NOMO-1 (cell line): ENCODE results near the gene ADCY10.
A peak's percentile ranks its signal among the peaks of the same experiment; 100 is the strongest.
"Not testable (repeated sequence)": the region's sequence is repeated elsewhere in the genome, so short reads cannot be mapped to it uniquely, and the experiment has no call there.

Experiments
- DNase-seq, 2 experiments: peaks; one replicate each; lab custom pipeline; 2025; ENCODE audit not compliant: unreplicated experiment in 2 of 2; lab: John Stamatoyannopoulos, UW

ADCY10 gene

DNA sequence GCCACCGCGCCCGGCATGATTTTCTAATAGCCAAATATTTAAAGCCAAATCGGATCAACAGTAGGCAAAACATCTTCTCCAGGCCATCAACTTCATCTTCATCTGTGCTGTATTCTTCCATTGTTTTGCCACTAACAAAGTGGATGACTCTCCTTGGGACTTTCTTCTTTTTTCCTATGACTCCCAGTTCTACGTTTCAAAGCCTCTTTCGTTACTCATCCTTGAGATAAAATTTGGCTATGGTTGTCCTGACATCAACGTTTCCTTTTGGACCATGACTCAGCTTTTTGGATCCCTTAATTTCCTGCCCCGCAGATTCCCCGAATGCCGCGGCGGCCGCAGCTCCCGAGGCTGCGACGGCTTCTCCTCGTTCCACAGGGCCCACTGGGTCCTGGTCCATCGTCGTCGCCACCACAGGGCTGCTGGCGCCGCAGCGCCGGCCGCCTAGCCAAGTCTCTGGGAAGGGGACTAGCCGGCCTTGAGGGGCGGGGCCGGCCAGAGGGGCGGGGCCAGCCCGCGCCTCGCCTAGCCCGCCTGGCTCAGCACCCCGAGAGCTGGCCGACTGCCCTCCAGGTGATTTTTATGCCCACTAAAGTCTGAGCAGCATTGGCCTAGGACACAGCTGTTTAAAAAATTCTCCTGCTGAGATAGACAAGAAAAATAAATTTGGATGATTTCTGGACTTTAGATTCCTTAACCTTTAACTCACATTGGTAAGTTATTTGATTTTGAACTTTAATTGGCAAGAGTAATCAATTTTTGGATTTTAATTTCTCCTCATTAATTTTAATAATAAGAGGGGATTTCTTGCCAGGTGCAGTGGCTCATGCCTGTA lies 93.9 kb downstream of the ADCY10 start:
- peak; percentile 21 to 42 for DNase-seq

DNA sequence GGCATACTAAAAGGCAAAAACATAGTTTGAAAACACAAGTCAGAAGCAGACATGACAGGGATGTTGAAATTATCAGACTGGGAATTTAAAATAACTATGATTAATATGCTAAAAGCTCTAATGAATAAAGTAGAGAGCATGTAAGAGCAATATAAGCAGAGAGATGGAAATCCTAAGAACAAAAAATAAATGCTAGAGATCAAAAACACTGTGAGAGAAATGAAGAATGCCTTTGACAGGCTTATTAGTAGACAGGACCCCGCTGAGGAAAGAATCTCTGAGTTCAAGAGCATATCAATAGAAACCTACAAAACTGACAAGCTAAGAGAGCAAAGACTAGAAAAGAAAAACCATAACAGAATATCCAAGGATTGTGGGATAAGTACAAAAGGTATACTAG lies 98.3 kb downstream of the ADCY10 start:
- DNase-seq, result no peak

DNA sequence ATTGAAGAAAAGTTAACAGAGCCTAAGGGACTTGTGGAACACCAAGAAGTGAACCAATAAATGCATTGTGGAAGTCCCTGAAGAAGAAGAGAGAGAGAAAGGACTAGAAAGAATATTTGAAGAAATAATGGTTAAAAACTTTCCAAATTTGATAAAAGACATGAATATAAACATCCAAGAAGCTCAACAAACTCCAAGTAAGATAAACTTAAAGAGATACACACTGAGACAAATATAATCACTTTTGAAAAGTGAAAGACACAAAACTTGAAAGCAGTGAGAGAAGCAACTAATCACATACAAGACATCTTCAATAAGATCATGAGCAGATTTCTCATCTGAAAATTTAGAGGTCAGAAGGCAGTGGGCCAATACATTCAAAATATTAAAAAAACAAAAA lies 101.0 kb downstream of the ADCY10 start:
- DNase-seq, result no peak

DNA sequence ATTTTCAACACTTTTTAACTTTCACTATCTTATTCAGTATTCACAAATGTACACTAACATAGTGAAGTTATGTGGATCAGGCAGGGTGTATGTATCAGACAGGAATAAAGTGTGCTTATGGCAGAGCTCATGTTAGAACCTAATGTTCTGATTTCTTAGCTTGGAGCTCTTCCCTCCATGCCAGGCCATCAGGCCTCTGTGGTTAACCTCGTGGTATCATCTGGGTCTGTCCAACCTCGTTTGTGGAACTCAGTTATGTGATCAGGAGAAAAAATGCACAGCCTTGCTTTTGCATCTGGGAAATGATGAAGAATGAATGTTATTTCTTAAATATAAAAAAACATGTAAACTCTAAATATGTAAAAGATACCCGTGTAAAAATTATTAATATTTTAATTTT lies 105.2 kb downstream of the ADCY10 start:
- DNase-seq, result no peak

DNA sequence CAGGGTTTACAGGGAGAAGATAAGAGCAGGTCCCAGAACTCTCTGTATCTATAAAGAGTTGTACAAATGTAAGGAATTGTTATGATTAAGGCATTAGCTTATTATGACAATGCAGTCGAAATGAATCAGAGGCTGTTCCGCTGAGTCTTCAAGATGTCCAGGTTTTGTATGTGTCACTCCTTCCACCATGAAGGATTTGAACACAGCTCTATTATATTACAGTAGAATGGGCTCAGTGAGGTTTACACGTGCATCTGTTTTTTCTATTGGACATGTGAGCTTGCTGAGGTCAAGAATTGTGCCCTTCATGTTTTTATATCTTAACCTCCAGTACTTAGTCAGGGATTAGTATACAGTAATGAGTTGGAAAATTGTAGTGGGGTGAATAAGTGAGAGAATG lies 105.8 kb downstream of the ADCY10 start:
- no peak for DNase-seq

DNA sequence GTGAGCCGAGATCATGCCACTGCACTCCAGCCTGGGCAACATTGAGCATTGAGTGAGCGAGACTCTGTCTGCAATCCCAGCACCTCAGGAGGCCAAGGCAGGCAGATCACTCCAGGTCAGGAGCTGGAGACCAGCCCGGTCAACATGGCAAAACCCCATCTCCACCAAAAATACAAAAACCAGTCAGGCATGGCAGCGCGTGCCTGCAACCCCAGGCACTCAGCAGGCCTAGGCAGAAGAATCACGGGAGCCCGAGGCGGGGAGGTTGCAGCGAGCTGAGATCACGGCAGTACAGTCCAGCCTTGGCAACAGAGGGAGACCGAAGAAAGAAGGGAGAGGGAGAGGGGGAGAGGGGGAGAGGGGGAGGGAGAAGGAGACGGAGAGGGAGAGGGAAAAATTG lies 107.3 kb downstream of the ADCY10 start:
- not testable (repeated sequence) for DNase-seq

DNA sequence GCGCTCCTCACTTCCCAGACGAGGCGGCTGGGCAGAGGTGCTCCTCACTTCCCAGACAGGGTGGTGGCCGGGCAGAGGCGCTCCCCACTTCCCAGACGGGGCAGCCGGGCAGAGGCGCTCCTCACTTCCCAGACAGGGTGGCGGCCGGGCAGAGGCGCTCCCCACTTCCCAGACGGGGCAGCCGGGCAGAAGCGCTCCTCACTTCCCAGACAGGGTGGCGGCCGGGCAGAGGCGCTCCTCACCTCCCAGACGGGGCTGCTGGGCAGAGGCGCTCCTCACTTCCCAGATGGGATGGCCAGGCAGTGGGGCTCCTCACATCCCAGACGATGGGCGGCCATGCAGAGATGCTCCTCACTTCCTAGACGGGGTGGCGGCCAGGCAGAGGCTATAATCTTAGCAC lies 107.7 kb downstream of the ADCY10 start:
- DNase-seq, result not testable (repeated sequence)

DNA sequence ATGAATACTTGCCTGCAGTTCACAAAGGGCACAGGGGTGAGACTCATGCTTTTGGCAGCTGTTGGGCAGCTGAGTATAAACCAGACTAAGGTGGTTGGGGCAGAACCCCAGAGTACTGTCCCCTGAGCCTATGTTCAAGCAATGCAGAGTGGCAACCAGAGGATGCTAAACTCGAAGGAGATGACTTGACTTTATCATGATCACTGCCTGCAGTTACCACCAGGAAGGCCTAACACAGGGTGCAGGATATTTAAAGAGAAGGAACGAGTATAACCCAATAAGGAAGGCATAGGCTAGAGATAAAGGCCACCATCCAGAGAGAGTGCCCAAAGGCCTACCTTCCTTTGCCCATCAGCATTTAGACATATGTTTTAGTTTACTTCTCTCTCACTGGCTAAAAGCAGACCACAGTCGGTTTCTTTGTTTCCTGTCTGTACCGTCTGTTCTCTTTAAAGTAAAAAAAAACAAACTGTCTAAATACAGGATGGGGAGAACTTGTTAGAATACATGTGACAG lies 108.8 kb downstream of the ADCY10 start:
- DNase-seq, result peak in 1 of 2 experiments; percentile 18

DNA sequence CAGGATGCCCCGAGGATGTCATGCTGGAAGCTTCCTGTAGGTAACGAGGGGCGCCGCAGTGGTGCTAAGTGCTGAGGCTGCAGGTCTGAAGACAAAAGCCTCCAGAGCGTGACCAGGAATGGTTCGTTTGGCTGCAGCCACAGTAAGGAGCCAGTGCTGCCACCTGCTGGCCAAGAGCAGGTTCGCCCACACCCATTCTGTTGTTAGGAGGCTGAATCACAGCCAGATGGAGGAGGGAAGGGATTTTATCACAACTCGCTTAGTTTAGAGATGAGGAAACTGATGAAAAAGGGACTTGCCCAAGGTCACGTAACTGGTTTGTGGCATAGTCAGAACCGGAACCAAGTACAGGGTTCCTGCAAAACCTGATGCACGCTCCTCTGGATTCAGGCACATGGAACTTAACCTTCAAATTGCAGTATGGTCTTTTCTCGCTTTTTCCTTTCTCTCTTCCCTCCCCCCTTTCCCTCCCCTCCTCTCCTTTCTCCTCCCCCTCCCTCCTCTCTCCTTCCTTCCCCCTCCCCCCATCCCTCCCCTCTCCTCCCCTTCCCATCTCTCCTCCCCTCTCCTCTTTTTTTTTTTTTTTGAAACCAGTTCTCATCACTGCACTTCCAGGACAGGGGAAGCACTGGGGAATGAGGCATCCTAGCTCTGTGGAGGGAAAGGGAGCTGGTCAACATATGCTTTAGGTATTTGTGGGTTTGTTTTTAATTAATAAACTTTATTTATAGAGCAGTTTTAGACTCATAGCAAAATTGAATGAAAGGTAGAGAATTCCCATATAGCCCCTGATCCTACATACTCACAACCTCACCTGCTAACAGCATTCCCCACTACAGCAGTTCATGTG lies 110.4 kb downstream of the ADCY10 start:
- peak; percentile 77 to 94 for DNase-seq

DNA sequence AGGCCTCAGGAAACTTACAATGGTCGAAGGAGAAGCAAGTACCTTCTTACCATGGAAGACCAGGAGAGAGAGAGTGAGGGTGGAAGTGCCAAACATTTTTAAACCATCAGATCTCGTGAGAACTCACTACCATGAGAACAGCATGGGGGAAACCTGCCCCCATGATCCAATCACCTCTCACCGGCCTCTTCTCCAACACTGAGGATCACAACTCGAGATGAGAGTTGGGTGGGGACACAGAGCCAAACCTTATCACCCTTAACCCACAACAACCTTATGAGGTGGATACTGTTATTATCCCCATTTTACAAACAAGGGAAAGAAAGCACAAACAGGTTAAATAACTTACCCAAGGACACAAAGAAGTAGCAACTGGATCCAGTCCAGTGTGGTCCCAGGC lies 111.7 kb downstream of the ADCY10 start:
- DNase-seq, result no peak

DNA sequence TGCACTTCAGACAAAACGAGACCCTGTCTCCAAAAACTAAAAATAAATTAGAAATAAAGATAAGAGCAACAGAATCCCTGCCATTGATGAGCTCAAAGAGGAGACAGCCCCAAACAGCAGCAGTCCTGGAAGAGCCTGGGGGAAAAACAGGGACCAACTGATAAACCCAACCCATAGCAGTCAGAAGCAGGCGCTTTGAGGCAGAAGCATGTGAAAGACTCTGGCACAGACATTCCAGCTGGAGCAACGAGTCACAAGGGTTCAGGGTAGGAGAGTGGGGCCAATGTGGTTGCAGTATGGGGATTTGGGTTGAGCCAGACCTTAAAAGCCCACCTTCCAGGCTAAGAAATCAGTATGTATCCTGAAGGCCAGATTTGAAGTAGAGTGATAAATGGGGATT lies 113.7 kb downstream of the ADCY10 start:
- DNase-seq, result no peak

DNA sequence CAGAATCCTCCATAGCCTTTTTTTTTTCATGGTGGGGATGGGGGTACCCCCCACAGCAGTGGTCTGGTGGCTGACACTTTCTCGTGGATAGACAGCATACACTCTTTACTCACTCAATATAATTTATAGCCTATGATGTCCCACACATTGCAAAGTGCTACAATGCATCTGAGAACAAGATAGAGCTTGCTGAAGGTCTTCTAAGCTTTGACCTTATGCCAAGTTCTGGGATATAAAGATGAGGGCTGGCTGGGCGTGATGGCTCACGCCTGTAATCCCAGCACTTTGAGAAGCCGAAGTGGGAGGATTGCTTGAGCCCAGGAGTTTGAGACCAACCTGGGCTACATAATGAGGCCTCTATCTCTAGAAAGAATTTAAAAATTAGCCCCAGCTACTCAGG lies 114.2 kb downstream of the ADCY10 start:
- DNase-seq, result no peak

DNA sequence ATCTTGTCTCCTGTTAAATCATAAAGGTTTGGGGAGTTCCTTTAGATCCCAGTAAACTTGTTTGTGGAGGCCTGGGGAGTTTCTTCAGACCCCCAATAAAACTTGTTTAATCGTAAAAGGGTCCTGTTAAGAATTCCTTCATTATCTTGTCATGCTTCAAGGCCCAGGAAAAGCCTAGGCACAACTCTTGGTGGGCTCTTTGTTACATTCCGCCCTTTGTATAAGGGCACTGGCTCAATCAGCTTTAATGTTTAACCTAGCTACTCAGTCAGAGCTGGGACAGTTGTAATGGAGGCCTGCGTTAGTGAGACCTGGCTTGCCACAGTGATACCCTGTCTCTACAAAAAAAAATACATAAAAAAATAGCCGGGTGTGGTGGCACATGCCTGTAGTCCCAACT lies 115.0 kb downstream of the ADCY10 start:
- DNase-seq, result no peak

DNA sequence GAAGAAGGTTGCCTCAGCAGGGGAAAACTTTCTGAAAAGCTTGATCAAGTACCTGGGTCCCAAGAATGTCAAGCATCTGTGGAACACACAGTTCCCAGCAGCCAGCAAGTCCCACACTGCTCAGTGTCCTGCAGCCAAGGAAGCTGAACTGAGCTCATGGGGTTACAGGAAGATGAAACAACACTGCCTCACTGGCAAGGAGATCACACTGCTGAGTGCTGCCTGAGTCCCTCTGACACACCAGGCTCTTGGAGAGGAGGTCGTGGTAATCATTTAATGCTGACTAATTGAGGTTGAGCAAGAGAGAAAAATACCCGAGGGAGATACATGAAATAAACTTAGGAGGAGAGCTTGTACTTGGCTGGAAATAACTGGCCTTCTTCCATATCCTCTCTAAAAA lies 116.9 kb downstream of the ADCY10 start:
- peak; percentile 52 to 75 for DNase-seq

DNA sequence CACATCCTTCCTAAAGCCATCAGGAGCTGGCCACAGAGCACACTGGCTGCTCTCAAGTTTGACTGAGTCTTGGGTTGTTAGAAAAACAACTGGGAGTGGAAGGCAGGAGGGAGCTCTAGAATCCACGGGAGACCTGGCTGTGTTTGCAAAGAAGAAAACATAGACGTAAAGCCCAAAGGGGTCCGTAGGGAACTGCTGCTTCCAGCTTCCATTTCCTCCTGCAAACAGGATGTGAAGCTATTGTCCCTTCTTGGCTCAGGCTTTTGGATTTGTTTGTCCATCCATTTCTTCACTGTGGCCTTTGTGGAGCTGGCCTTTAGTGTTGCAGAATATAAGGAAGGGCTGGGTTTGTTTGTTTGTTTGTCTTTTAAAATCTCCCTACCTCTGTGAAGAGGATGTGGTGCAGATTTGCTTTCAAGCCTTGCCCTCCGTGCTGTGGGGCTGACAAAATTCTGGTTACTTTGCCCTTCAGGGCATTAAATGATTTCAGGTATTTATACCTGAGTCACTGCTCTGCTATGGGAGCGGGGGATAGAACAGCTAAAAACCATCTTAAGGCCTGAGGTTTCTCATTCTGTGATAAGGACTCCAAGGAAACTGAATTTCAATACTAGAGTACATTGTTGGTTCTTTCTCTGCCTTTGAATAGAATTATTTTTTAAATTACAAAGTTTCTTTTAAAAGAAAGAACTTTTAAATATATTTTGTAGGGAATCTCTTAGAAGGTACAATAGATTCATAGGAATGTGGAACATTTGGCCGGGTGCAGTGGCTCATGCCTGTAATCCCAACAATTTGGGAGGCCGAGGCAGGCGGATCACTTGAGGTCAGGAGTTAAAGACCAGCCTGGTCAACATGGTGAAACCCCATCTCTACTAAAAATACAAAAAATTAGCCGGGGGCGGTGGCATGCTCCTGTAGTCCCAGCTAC lies 117.9 kb downstream of the ADCY10 start:
- no peak for DNase-seq

DNA sequence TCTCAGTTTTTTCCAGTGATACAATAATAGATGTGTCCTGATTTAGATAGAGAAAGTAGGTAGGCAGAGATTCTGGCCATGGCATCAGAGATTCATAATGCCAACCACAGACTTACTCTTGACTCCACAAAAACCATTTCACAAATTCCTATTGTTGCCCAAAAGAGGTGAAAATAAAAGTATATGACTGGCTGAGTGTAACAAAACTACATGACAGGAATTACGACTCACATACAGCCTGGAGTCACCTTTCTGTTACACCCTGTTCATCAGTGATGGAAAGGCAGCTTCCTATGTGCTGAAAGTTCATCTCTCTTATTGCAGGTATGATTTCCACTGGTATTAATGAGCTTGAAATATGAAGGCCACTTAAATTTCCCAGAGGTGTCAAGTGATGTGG lies 119.9 kb downstream of the ADCY10 start:
- no peak for DNase-seq

DNA sequence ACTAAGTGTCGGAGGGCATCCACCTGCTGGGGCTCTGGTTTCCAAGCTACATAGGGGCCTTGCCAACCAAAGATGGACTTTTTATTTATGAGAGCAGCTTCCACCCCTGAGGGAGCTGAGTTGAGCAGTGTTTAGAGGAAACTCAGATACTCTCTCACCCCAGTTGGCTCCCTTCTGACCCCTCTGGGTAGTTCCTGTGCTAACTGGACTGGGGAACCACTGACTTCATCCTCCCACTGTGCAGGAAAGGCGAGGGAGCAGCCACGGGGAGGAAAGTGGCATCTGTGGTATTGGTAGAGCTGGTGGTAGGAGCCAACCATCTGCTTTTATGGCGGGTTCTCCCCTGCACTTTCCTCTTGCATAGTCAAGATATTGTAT lies 121.8 kb downstream of the ADCY10 start:
- no peak for DNase-seq

DNA sequence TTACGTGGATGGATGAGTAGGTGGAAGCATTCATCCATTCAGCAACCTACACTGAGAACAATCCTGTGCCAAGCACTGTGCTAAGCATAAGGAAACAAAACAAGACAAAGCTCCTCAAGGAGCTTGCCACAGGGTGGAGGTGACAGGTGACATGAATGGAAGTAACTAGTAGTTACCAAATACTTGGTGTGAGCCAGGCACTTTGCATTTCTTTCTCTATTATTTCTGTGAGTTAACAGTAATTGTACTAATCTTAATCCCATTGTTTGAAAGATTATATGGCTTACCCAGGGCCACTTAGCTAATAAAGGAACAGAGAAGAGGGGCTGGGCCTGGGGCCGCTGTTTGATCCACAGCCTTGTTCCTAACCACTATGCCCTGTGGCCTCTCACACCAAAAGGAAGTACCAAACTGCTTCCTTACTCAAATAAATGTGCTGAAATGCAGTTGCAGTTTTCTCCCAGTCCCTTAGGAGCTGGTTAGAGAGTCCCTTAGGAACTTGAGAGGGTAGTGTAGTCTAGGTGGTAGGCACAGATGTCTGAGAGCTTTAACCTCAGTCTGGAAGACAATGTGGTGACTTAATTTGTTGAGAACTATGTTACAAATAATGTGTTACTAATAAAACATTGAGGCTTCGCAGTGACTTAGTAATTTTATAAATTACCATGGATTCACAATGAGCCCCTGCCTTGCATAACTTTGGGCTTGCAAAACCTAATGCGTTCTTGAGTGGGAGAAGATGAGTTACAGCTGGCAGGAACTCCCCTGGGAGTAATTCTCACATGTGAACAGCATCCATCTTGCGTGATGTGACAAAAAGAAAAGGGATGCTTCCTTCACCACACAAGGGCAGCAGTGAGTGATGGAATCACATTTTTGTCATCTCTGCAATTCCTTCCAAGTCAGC lies 122.4 kb downstream of the ADCY10 start:
- peak; percentile 18 to 42 for DNase-seq

DNA sequence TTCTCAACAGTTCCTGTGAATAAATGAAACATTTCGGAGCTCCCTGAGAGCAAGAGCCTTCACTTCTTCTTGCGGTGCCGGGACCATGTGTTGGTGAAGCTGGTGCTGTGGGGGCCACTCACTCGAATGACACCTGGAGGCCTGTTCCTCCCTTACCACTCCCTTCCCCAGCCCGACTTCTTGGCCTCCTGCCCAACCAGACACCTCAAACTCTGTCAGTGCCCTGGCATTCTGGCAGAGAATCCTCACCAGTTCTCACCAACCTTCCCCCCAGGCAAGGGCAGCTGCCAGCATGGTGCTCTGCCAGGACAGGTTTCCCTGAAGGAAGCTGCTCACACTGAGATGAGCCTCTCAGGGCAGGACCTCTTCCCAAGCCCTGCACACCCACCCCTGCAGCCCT lies 123.8 kb downstream of the ADCY10 start:
- no peak for DNase-seq

DNA sequence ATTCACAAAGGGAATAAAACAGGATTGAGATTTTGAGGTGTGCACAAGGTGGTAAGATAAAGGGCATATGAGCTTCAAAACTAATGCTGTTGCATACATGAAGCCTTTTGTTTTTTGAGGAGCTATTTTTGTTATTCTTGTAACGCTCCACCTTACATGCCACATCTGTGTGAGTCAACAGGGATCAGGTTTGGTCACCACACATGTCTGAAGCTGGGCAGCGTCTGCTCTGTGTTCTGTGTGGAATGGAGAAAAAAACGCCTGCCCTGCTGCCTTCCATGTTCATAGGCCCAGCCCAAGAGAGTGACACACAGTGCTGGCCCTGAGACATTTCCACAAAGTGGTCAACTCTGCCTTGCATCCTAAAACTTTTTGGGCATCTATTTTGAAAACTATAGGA lies 124.4 kb downstream of the ADCY10 start:
- no peak for DNase-seq
